Mucosa of descending colon (tissue), 3 donors: ENCODE measurements around the gene KLF11. TPM values are rescaled to one million over a fixed set of nuclear protein-coding genes. Genes with fewer than 3 reads are reported as not detected.

Experiments used
- ATAC-seq: fragments of 200-7000 bp; cut with Tn5 transposase; one replicate; pipeline ENCODE4 v1.9.1; 2020; ENCODE audit warnings: mild to moderate bottlenecking, moderate library complexity
- DNase-seq, 3 donors: peaks; one replicate each; pipeline ENCODE4 v3.0.0-alpha.2; 2020
- H3K36me3 ChIP-seq: fragments of 200-600 bp; one replicate; pipeline ENCODE4 v1.8.0; 2021; ENCODE audit warnings: low read depth, mild to moderate bottlenecking
- H3K4me1 ChIP-seq: fragments of 200-600 bp; one replicate; pipeline ENCODE4 v1.8.0; 2021; ENCODE audit warnings: low read depth, mild to moderate bottlenecking
- H3K4me3 ChIP-seq: fragments of 200-600 bp; one replicate; pipeline ENCODE4 v1.8.0; 2021; ENCODE audit warnings: mild to moderate bottlenecking
- H3K9me3 ChIP-seq: fragments of 200-600 bp; one replicate; pipeline ENCODE4 v1.8.0; 2021; ENCODE audit warnings: mild to moderate bottlenecking
- intact Hi-C, 2 donors: fragments of 100-400 bp; cut with DNase I in 1 of 2; cut with micrococcal nuclease in 1 of 2; formaldehyde crosslinking; loops; one replicate each; pipeline versions ENCODE4 v1.11.0 to v1.11.1; 2022; cut with DNase I, micrococcal nuclease
- total RNA-seq, 3 donors: library from RNA; stranded (reverse); fragmentation: NEBNext Ultra II Directional in 2 of 3; extraction: Animal tissue kit (Norgen Biotek cat#: 25700) in 2 of 3; gene quantifications; one replicate each; pipeline versions ENCODE4 v1.2.1 to v1.2.4, GENCODE V29; 2021 to 2023
- TF ChIP-seq, protein P1 (sequence below): fragments of 200-600 bp; IDR thresholded peaks from one replicate; pipeline ENCODE4 v1.8.0; 2022; ENCODE audit warnings: antibody characterized with exemption, mild to moderate bottlenecking
- donor health status: DM: no; HTN: no; CAD: no; lungs with moderate emphysema.
- donor health status: DM: no; HTN: no; CAD: no.
- donor health status: DM: no; HTN: yes; CAD: no.

The KLF11 gene
- total RNA-seq, 3 donors from 2014 or later, result 5.9 to 34.7 (median 11.9) TPM

DNA sequence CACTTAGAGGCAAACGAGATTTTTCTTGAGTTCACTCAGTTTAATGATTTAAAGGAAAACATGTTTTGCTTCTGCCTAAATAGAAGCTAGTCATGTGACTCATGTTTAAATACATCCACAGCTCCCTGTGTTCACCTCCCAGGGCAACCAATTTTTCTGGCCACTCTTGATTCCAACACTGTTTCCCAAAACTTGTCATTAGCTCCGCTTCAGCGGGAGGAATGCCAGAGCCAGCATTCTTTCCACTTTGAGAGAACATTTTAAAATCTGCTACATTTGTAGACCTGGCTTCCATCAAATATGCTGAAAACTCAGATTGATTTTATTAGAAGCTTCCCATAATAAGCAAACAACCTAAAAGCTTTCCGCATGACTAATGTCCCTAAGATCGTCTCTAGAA, 39.7 kb downstream of the KLF11 start:
- no peaks in the 10 kb centered on the region for H3K36me3 ChIP-seq
- H3K9me3 ChIP-seq, result no peaks in the 10 kb centered on the region
- intact Hi-C loops, result no loop called here
- peaks cover 16% of the 10 kb centered on the region for H3K4me1 ChIP-seq
- DNase-seq (no peak), ATAC-seq (no peak)
- TF ChIP-seq, protein P1, sequence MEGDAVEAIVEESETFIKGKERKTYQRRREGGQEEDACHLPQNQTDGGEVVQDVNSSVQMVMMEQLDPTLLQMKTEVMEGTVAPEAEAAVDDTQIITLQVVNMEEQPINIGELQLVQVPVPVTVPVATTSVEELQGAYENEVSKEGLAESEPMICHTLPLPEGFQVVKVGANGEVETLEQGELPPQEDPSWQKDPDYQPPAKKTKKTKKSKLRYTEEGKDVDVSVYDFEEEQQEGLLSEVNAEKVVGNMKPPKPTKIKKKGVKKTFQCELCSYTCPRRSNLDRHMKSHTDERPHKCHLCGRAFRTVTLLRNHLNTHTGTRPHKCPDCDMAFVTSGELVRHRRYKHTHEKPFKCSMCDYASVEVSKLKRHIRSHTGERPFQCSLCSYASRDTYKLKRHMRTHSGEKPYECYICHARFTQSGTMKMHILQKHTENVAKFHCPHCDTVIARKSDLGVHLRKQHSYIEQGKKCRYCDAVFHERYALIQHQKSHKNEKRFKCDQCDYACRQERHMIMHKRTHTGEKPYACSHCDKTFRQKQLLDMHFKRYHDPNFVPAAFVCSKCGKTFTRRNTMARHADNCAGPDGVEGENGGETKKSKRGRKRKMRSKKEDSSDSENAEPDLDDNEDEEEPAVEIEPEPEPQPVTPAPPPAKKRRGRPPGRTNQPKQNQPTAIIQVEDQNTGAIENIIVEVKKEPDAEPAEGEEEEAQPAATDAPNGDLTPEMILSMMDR, result no peak
- no peak overlapping the region for H3K4me3 ChIP-seq

DNA sequence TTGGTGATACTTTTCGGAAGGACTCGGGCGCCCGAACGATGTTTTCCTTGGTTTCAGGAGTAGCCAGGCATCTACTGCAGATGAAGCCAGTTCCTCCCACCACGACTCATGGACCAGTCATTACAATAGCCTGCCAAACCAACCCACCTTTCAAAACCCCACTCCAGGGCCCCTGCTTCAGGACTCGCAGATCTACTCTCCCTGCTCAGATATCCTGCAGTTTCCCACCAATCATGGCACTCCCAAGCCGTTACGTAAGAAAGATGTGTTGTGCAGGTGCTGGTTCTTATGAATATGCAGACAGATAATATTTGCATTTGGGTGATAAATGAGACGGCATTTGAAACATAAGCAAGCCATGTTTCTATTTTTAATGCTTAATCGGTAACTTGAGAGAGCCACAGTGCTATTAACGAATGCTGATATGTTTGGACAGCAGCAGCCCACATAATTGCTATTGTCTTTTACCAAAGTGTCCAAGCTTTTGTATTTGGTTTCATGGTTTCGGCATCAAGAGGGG, 40.4 kb downstream of the KLF11 start:
- H3K4me3 ChIP-seq, result no peak overlapping the region
- no peaks in the 10 kb centered on the region for H3K36me3 ChIP-seq
- ATAC-seq (no peak), DNase-seq (no peak)
- TF ChIP-seq, protein P1, result no peak
- intact Hi-C loops, result no loop called here
- peaks cover 16% of the 10 kb centered on the region for H3K4me1 ChIP-seq
- no peaks in the 10 kb centered on the region for H3K9me3 ChIP-seq

DNA sequence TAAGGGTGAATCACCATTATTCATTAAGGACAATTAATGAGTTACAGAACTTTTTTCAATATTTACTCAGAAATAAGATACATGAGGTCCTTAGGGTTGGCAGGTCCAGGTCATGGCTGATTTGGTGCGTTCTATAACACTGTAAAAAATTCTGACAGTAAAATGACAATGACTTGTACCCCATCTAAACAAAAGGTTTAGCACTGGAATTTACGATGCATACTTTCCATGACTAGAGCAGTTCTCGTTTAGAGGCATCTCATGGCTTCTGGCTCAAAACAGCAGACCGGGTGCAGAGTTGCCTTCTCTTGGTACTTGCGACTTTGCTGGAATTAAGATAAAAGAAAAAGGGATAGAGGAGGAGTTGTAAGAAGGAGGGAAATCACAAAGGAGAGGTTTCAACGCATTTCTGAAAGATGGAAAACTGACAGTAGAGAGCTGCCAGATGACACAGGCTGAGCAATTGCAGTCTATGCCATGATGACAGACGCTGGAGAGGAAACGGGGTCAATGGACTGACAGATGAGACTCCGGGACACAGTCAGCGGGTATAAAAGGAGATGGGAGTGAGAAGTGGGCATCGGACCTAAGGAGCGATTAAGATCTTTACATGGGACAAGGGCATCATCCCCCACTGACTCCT, 41.0 kb downstream of the KLF11 start:
- TF ChIP-seq, protein P1, result no peak
- Histone ChIP-seq H3K4me3 (no peak overlapping the region), H3K36me3 (no peaks in the 10 kb centered on the region), H3K9me3 (no peaks in the 10 kb centered on the region), H3K4me1 (peaks cover 11% of the 10 kb centered on the region)
- ATAC-seq (no peak), DNase-seq (no peak)
- intact Hi-C loops, result no loop called here

DNA sequence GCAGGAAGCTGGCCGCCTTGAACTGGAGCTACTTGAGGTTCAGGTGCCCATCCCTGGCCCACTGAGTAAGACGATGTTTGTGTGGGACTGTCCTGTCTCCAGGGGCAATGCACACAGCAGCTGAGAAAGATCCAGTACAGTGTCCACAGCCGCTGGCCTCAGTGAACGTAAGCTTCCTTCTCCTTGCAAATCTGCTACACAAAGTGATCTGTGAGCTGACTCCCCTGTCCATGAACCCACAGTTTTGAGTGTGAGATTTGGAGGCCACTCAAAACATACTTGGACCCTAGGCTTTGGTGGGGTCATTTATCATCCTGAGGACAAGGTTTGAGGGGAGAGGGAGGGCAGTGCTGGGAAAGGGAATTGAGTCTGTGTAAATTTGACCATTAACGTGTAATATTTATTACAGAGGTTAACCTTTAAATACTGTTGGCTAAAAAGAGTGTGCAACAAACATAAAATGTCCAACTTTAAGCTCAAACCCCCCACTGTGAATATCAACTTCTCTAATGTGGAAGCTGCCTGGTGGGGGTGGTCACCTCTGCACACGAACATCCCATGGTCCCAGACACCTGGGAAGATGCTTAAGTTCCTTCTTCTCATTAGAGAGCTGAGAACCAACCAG, 41.8 kb downstream of the KLF11 start:
- DNase-seq, result no peak
- intact Hi-C loops, result no loop called here
- no peak for ATAC-seq

DNA sequence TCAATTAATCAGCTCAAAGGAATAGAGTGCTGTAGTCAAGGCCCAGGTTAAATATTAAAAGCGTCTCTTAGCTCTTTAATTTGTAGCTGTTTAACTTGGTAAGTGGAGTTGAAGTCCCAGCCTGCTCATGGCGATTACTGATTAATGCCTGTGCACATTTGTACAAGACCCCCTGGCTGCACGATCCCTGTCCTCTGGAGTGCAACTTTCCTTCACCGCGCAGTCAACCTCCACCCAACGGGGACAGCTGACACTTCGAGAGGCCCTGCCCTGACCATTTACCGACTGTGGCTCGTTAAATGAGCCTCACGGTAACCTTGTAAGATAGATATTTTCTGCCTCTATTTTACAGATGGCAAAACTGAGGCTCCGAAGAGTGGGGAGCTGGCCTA, 42.3 kb downstream of the KLF11 start:
- TF ChIP-seq, protein P1, result no peak
- DNase-seq, result peak in 1 of 3 donors; percentile 21
- Histone ChIP-seq H3K36me3 (no peaks in the 10 kb centered on the region), H3K4me1 (peaks cover 4% of the 10 kb centered on the region), H3K4me3 (no peak overlapping the region), H3K9me3 (no peaks in the 10 kb centered on the region)
- ATAC-seq, result no peak
- intact Hi-C loops, result no loop called here

More for the DNA sequence above, 41.8 kb downstream of the KLF11 start:
- Histone ChIP-seq H3K4me3 (no peak overlapping the region), H3K4me1 (peaks cover 9% of the 10 kb centered on the region), H3K9me3 (no peaks in the 10 kb centered on the region), H3K36me3 (no peaks in the 10 kb centered on the region)
- TF ChIP-seq, protein P1, result no peak
